ENCODE data around the gene PLCH2.
A peak's percentile ranks its signal among the peaks of the same experiment; 100 is the strongest.

The PLCH2 gene

GRCh38 chr1:2460203-2460602 lies 15.9 kb upstream of the PLCH2 start:
- no peak for DNase-seq (ENCODE audit: low read depth in 2 of 2)

DNA sequence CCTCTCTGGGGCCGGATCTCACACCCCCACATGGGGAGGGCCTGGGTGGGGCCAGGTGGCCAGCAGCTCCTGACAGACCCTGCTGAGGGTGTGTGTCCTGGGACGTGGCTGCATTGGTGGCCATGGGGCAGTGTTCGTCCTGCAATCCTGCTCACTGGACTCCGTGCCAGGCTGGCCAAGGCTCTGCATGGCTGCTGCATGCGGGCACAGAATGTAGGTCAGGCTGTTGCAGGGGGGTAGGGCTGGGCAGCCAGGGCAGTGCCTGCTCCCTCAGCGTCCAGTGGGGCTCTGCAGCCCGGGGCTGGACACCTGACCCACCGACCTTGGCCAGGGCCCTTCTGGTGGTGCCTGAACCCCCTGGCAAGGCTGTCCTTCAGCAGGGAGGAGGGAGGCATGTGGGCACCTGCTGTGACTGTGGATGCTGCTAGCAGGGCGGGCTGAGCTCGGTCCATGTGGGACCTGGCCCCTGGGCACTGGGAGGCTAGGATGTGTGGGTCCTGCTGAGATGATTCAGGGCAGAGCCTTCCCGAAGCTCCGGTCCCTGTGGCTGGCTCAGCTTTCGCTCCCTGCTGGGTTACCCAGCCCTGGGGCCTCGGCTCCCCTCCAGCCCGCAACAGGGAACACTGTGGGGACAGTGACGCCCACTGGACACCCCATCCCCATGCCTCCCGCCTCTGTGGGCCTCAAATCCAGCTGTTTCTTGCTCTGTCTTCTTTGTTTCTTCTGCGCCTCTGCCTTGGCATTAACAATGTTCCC lies 14.9 kb upstream of the PLCH2 start:
- DNase-seq (ENCODE audit: low read depth in 2 of 2): no peak

GRCh38 chr1:2462819-2463218 lies 13.3 kb upstream of the PLCH2 start:
- no peak for DNase-seq (ENCODE audit: low read depth in 2 of 2)

- no peak for DNase-seq (ENCODE audit: low read depth in 2 of 2)
These were observed 12.7 kb upstream of the PLCH2 start for GRCh38 chr1:2463396-2463795.

DNA sequence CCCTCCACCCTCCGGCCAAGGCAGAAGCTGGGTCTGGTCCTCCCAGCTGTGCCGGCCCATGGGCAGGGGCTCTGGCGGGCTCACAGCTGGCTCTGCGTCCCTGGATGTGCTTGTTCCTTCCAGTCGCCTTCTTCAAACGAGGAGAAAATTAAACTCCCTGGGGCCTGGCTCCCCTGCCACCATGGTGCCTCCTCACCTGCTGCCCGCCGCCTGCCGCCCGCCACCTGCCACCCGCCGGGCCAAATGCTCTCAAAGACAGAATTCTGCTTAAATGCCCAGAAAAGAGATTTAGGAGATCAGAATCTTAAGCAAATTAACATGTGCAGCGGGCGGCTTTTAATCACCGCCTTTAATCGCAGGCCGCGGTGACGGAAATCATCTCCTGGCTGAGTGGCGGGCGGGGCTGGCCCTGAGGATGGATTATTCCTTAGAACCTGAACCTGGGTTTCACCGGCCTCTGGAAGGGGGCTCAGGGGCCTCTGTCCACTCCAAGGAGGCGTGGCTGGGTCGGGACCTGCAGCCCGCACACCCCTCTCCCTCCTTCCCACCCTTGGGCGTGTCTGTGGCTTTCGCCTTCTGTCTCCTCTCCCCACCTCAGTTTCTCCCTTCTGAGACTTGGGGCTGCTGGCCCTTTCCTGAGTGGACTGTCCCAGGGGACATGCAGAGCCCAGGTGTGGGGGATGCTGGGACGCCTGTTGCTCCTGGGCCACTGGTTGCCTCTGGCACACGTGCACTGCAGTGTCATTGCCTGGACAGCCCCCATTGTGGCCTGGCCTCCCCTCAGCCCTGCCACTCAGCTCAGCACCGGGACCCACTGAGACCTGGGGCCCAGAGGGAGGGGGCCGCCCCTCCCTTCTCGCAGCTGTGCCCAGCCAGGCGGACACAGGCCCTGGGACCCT lies 10.5 kb upstream of the PLCH2 start:
- no peak for DNase-seq (ENCODE audit: low read depth in 2 of 2)

- no peak for DNase-seq (ENCODE audit: low read depth in 2 of 2)
These were observed 9.8 kb upstream of the PLCH2 start for GRCh38 chr1:2466270-2466665.

- DNase-seq (ENCODE audit: low read depth in 2 of 2): peak in 1 of 2 donors; percentile 18
These were observed 9.0 kb upstream of the PLCH2 start for GRCh38 chr1:2466958-2467554.

DNA sequence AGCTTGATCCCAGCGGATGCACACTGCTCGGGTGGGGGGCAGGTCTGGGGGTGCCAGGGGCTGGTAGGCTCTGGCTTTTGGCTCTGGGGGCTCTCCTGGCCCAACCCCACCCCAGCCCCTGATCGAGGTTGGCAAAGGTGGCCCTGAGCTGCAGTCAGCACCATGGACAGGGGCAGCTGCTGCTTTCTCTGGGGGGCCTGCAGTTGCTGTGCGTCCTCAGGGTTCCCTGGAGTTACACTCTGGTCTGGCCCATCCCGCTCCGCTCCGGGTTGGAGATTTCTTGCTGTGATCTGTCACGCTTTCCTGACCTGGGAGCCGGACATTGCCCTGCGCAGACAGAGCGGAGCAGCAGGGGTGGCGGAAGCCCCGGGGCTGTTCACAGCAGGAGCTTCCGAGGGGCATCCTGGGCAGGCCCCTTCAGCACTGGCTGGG lies 8.0 kb upstream of the PLCH2 start:
- peak in 1 of 2 donors; percentile 9 for DNase-seq (ENCODE audit: low read depth in 2 of 2)

GRCh38 chr1:2468540-2468939 lies 7.5 kb upstream of the PLCH2 start:
- no peak for DNase-seq (ENCODE audit: low read depth in 2 of 2)

DNA sequence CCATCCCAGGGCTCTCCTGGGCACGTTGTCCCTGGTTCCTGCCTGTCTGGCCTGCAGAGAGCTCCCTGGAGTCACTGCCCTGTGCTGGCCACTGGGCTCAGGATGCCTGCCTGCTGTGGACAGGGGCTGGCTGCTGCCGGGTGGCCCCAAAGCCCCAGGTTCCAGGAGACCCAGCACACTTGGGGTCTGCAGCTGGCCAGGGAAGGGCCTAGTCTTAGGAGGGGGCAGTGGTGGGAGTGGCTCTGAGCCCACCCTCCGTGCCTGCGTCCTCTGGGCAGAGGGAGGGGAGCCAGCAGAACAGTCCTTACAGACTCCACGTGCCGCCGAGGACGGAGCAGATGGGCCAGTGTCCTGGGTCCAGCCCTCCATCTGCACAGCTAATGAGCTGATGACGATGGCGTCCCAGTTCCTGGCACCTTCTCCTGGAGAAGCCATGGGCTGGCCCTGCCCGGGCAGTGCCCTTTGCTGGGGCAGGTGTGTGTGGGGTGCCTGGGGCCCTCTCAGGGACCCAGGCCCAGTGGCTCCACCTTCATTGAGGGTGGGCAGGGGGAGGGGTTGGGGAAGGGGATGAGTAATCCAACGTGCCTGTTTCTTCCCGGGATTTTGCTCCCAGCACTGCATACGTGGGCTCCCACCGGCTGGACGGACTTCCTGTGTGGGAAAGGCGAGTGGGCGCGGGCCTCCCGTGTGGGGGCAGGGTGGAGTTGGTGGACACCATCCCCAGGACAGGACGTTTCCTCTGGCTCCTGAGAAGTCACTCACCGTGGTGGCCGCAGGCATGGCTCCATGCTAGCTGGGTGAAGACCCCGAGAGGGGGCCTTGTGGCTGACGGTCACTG lies 6.8 kb upstream of the PLCH2 start:
- DNase-seq (ENCODE audit: low read depth in 2 of 2): no peak

- DNase-seq (ENCODE audit: low read depth in 2 of 2): no peak
These were observed 5.6 kb upstream of the PLCH2 start for GRCh38 chr1:2470290-2471158.

DNA sequence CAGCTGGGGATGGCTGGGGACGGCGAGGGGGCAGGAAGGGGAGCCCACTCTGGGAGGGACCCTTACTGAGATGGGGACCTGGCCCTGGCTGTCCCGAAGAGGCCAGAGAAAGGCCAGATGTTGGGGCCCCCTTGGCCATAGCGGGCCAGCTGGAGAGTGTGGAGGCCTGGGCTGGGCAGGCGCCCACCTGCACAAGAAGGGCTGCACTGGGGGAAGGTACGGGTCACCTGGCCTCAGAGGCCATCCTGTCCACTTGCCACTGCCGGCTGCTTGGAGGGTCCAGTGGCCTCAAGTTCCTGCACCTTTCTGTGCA lies 5.0 kb upstream of the PLCH2 start:
- DNase-seq (ENCODE audit: low read depth in 2 of 2): no peak

GRCh38 chr1:2471587-2472001 lies 4.5 kb upstream of the PLCH2 start:
- no peak for DNase-seq (ENCODE audit: low read depth in 2 of 2)

- no peak for DNase-seq (ENCODE audit: low read depth in 2 of 2)
These were observed 4.0 kb upstream of the PLCH2 start for GRCh38 chr1:2472109-2472508.

DNA sequence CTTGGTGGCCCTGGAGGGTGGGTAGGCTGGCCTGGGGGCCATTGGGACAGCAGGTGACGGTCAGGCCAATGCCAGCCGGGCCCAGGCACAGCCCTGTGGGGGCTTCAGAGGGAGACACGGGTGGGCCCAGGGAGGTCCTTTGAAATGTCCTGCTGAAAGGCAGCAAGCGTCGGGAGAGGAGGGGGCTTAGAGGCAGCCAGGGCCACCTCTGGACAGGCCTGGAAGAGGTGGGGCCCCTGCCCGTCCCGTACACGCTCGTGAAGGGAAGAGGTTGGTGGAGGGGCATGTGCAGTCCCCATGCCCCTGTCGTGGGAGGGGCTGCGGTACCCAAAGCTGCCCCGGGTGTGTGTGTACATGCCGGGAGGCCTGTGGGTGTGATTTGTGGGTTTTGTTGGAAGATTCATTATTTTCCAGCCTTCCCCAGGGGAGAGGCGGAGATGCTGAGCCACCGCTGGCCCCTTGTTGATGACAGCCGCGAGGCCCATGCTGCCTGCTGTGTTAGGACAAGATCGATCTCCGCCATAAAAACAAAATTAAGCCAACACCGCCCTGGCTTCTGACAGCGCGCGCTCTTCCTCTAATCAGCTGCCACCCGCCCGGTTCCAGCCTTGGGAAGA lies 3.4 kb upstream of the PLCH2 start:
- DNase-seq (ENCODE audit: low read depth in 2 of 2): no peak

GRCh38 chr1:2473198-2473597 lies 2.9 kb upstream of the PLCH2 start:
- no peak for DNase-seq (ENCODE audit: low read depth in 2 of 2)

GRCh38 chr1:2474104-2474844 lies 1.8 kb upstream of the PLCH2 start:
- no peak for DNase-seq (ENCODE audit: low read depth in 2 of 2)

DNA sequence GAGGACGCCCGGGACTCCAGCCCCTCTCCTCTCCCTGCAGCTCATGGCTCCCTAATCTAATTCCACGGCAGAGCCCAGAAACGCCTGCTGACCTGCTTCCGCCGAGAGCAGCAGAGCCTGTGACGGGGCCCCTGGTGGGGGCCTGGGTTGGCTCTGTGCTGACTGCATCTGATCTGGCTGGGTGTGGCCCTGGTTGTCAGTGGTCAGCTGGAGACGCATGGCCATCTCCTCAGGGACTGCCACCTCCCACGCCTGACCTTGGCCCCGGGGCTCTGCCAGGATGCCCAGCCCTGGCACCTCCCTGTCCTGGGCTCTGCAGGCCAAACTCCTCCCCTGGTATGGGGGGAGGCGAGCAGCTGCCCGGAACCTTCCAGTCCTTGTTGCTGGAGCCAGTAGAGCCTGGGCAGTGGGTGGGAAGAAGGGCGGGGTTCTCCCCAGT lies 1.1 kb upstream of the PLCH2 start:
- no peak for DNase-seq (ENCODE audit: low read depth in 2 of 2)

DNA sequence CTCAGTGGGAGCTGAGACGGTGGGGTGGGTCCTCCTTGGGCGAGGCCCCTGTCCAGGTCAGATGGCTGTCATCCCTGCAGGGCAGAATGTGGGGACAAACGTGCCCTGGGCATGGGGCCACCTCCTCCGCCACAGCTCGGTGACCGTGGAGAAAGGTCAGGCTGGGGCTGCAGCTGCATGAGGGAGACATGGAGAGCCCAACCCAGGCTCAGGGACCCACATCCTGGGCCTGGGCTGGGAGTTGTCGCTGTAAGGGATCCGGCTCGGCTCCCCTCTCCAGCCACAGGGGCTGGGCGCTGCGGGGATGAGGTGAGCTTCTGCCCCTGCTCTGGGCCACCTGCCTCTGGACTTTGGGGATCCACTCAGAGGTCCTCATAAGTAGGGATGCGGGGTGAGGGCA lies 518 bp upstream of the PLCH2 start:
- no peak for DNase-seq (ENCODE audit: low read depth in 2 of 2)

GRCh38 chr1:2477309-2477708 lies 1.2 kb downstream of the PLCH2 start:
- DNase-seq (ENCODE audit: low read depth in 2 of 2): no peak

Measured in stimulated activated CD4-positive, alpha-beta T cell treated with anti-CD3 and anti-CD28 coated beads, Interleukin-1b, Interleukin-23, amount 100 ng/mL, for 1 hour (primary cell).